GM18867 (cell line): ENCODE data around the gene C4BPB.

Source experiments
- ATAC-seq: cut with Tn5 transposase; IDR thresholded peaks from one replicate; pipeline ENCODE4 v1.9.1; 2021; ENCODE audit warnings: mild to moderate bottlenecking, moderate library complexity; ENCODE audit not compliant: unreplicated experiment

C4BPB gene

GRCh38 chr1:207058878-207059867 lies 29.5 kb upstream of the C4BPB start:
- ATAC-seq: no peak

- no peak for ATAC-seq
Measured at GRCh38 chr1:207059881-207060280, 28.8 kb upstream of the C4BPB start.

- no peak for ATAC-seq
Measured at GRCh38 chr1:207060596-207060995, 28.1 kb upstream of the C4BPB start.

- ATAC-seq: no peak
Measured at GRCh38 chr1:207062058-207062457, 26.6 kb upstream of the C4BPB start.

GRCh38 chr1:207063014-207063413 lies 25.6 kb upstream of the C4BPB start:
- no peak for ATAC-seq

GRCh38 chr1:207064561-207064960 lies 24.1 kb upstream of the C4BPB start:
- no peak for ATAC-seq

- ATAC-seq: no peak
Measured at GRCh38 chr1:207067185-207067584, 21.5 kb upstream of the C4BPB start.

- ATAC-seq: no peak
Measured at GRCh38 chr1:207067665-207068064, 21.0 kb upstream of the C4BPB start.

GRCh38 chr1:207069061-207069460 lies 19.6 kb upstream of the C4BPB start:
- ATAC-seq: no peak

GRCh38 chr1:207069858-207070506 lies 18.7 kb upstream of the C4BPB start:
- ATAC-seq: peak; percentile 59

GRCh38 chr1:207070811-207071210 lies 17.8 kb upstream of the C4BPB start:
- ATAC-seq: no peak

- no peak for ATAC-seq
Measured at GRCh38 chr1:207071426-207071825, 17.2 kb upstream of the C4BPB start.

- no peak for ATAC-seq
Measured at GRCh38 chr1:207072233-207072632, 16.4 kb upstream of the C4BPB start.

GRCh38 chr1:207073906-207074820 lies 14.5 kb upstream of the C4BPB start:
- ATAC-seq: no peak

- ATAC-seq: no peak
Measured at GRCh38 chr1:207076181-207076955, 12.3 kb upstream of the C4BPB start.

- no peak for ATAC-seq
Measured at GRCh38 chr1:207077012-207077411, 11.6 kb upstream of the C4BPB start.

GRCh38 chr1:207077470-207078377 lies 10.9 kb upstream of the C4BPB start:
- ATAC-seq: peak; percentile 74

GRCh38 chr1:207078578-207079132 lies 10.0 kb upstream of the C4BPB start:
- ATAC-seq: no peak

GRCh38 chr1:207079706-207080241 lies 8.9 kb upstream of the C4BPB start:
- ATAC-seq: no peak
